Activated T-helper 2 cell treated with anti-CD3 and anti-CD28 coated beads, Interferon-gamma antibody, Interleukin-2, Interleukin-4, amounts not matched to agents 10 μg/mL and 5 μg/mL and 100 μg/mL, durations not matched to agents 14 hours and 24 hours and 36 hours (primary cell): Measurements from ENCODE around the gene AARS2. TPM values are rescaled to one million over a fixed set of nuclear protein-coding genes. Genes with fewer than 3 reads are reported as not detected.
"Not testable (repeated sequence)": the region's sequence is repeated elsewhere in the genome, so short reads cannot be mapped to it uniquely, and the experiment has no call there.

Experiments used
- DNase-seq: peaks from one replicate; pipeline ENCODE4 v3.0.0; 2021; ENCODE audit warnings: low spot score
- H3K27ac Mint-ChIP-seq: one replicate; pipeline ENCODE4 v1.8.0; 2021; ENCODE audit warnings: mixed read lengths
- H3K27me3 Mint-ChIP-seq: one replicate; pipeline ENCODE4 v1.8.0; 2021; ENCODE audit warnings: low read depth, mixed read lengths
- H3K36me3 Mint-ChIP-seq: one replicate; pipeline ENCODE4 v1.8.0; 2021; ENCODE audit warnings: low read depth, mixed read lengths
- H3K4me1 Mint-ChIP-seq: one replicate; pipeline ENCODE4 v1.8.0; 2021; ENCODE audit warnings: low read depth, mixed read lengths
- H3K4me3 Mint-ChIP-seq: one replicate; pipeline ENCODE4 v1.8.0; 2021; ENCODE audit warnings: low read depth, mild to moderate bottlenecking, moderate library complexity, mixed read lengths
- H3K9me3 Mint-ChIP-seq: one replicate; pipeline ENCODE4 v1.8.0; 2021; ENCODE audit warnings: mixed read lengths
- intact Hi-C: fragments of 100-400 bp; cut with micrococcal nuclease; formaldehyde crosslinking; loops from one replicate; pipeline ENCODE4 v1.15.1; 2023
- total RNA-seq: library from RNA; stranded (reverse); gene quantifications from 2 replicates; pipeline ENCODE4 v1.2.3, GENCODE V29; 2022

The AARS2 gene
- 21.6 and 22.9 TPM in 2 replicates for total RNA-seq

- peaks cover 32% of the 10 kb centered on the region for H3K36me3 Mint-ChIP-seq
- H3K27ac Mint-ChIP-seq = peak within 1 kb of the TSS; percentile 95
- H3K9me3 Mint-ChIP-seq = no peaks in the 10 kb centered on the region
- intact Hi-C loops = loop anchor here (2.0 kb wide), 2 partner anchors 36 to 48 kb away; partner anchors contain the start of gene NFKBIE
- peak; percentile 88 for DNase-seq
- H3K27me3 Mint-ChIP-seq = peaks cover 4% of the 10 kb centered on the region
- H3K4me1 Mint-ChIP-seq = peaks cover 12% of the 10 kb centered on the region
- peak within 1 kb of the TSS; percentile 99 for H3K4me3 Mint-ChIP-seq
These were observed at the start of gene AARS2 for GRCh38 chr6:44312901-44313788. AARS2 (minus strand) TSS chr6:44313347; CDS start chr6:44313323, 24 bp downstream.

- Mint-ChIP-seq H3K4me1 (no peaks in the 10 kb centered on the region), H3K27me3 (peaks cover 22% of the 10 kb centered on the region), H3K27ac (no peak overlapping the region), H3K4me3 (no peak overlapping the region), H3K36me3 (no peaks in the 10 kb centered on the region), H3K9me3 (no peaks in the 10 kb centered on the region)
- intact Hi-C loops = no loop called here
- DNase-seq = no peak
These were observed 48.8 kb upstream of the AARS2 start for GRCh38 chr6:44361947-44362346.

GRCh38 chr6:44359973-44360372 is 46.8 kb upstream of the AARS2 start:
- no peaks in the 10 kb centered on the region for H3K4me1 Mint-ChIP-seq
- no peak overlapping the region for H3K27ac Mint-ChIP-seq
- no peaks in the 10 kb centered on the region for H3K9me3 Mint-ChIP-seq
- no peaks in the 10 kb centered on the region for H3K36me3 Mint-ChIP-seq
- intact Hi-C loops = no loop called here
- no peak overlapping the region for H3K4me3 Mint-ChIP-seq
- H3K27me3 Mint-ChIP-seq = peaks cover 30% of the 10 kb centered on the region
- DNase-seq = no peak

DNA sequence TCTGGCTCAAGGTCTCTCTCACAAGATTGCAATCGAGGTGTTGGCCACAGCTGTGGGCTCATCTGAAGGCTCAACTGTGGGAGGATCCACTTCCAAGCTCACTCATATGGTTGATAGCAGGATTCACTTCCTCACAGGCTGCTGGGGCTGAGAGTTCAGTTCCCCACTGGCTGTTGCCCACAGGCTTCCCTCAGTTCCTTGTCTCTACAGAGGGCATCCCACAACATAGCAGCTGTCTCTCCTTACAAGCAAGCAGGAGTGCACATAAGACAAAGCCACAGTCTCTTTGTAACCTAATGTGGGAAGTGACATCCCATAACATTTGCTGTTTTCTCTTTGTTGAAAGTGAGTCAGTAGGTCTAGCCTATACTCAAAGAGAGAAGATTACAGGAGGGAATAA is 43.3 kb upstream of the AARS2 start:
- DNase-seq = no peak
- Mint-ChIP-seq H3K9me3 (no peaks in the 10 kb centered on the region), H3K36me3 (no peaks in the 10 kb centered on the region), H3K27me3 (peaks cover 26% of the 10 kb centered on the region), H3K4me1 (no peaks in the 10 kb centered on the region), H3K4me3 (no peak overlapping the region), H3K27ac (no peak overlapping the region)
- intact Hi-C loops = no loop called here

DNA sequence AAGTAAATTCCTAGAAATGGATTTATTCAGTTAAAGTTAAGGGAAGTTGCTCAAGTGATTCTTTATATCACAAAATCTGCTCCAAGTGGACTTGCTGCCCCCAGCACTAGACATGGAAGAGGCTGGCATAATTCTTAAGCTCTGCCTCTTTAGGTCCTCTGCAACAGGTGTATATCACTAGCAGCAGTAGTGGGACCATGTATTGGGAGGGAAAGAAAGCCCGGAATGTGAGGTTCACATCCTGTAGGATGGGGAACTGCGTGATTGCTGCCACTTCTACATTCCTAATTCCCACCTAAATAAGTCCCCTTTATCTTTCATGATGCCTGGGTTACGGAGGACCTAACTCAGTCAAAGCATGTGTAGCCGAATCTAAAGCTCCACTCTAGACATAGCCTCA is 42.5 kb upstream of the AARS2 start:
- Mint-ChIP-seq H3K4me3 (no peak overlapping the region), H3K36me3 (no peaks in the 10 kb centered on the region), H3K27me3 (peaks cover 26% of the 10 kb centered on the region), H3K9me3 (no peaks in the 10 kb centered on the region), H3K27ac (no peak overlapping the region), H3K4me1 (no peaks in the 10 kb centered on the region)
- intact Hi-C loops = no loop called here
- no peak for DNase-seq

GRCh38 chr6:44353336-44353735 is 40.2 kb upstream of the AARS2 start:
- Mint-ChIP-seq H3K4me3 (no peak overlapping the region), H3K36me3 (no peaks in the 10 kb centered on the region), H3K4me1 (no peaks in the 10 kb centered on the region), H3K27ac (no peak overlapping the region), H3K27me3 (peaks cover 19% of the 10 kb centered on the region), H3K9me3 (no peaks in the 10 kb centered on the region)
- no peak for DNase-seq
- intact Hi-C loops = no loop called here

DNA sequence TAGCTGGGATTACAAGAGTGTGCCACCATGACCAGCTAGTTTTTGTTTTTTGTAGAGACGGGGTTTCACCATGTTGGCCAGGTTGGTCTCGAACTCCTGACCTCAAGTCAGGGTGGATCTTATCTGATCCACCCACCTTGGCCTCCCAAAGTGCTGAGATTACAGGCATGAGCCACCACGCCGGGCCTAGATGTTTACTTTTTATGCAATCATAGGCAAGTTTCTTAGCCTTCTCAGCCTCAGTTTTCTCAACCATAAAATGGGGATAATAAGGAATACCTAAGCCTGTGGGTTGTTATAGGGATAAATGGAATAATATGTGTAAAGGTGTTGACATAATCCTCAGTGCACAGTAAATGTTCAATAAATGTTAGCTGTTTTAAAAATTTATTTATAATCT is 39.1 kb upstream of the AARS2 start:
- intact Hi-C loops = no loop called here
- Mint-ChIP-seq H3K9me3 (no peaks in the 10 kb centered on the region), H3K36me3 (no peaks in the 10 kb centered on the region), H3K4me1 (no peaks in the 10 kb centered on the region), H3K27me3 (peaks cover 16% of the 10 kb centered on the region), H3K27ac (no peak overlapping the region), H3K4me3 (no peak overlapping the region)
- no peak for DNase-seq

- H3K27ac Mint-ChIP-seq, H3K4me1 Mint-ChIP-seq, DNase-seq, H3K36me3 Mint-ChIP-seq, H3K4me3 Mint-ChIP-seq, intact Hi-C loops, H3K9me3 Mint-ChIP-seq: not testable (repeated sequence)
- H3K27me3 Mint-ChIP-seq = peaks cover 13% of the 10 kb centered on the region
These were observed 37.5 kb upstream of the AARS2 start for GRCh38 chr6:44350650-44350994.

- no peak overlapping the region for H3K27ac Mint-ChIP-seq
- intact Hi-C loops = no loop called here
- H3K27me3 Mint-ChIP-seq = peaks cover 16% of the 10 kb centered on the region
- H3K36me3 Mint-ChIP-seq = no peaks in the 10 kb centered on the region
- H3K9me3 Mint-ChIP-seq = no peaks in the 10 kb centered on the region
- no peak overlapping the region for H3K4me3 Mint-ChIP-seq
- DNase-seq = no peak
- H3K4me1 Mint-ChIP-seq = no peaks in the 10 kb centered on the region
These were observed 36.9 kb upstream of the AARS2 start for GRCh38 chr6:44349904-44350649.

DNA sequence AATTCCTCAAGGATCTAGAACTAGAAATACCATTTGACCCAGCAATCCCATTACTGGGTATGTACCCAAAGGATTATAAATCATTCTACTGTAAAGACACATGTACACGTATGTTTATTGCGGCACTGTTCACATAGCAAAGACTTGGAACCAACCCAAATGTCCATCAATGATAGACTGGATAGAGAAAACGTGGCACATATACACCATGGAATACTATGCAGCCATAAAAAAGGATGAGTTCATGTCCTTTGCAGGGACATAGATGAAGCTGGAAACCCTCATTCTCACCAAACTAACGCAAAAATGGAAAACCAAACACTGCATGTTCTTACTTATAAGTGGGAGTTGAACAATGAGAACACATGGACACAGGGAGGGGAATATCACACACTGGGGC is 33.7 kb upstream of the AARS2 start:
- H3K36me3 Mint-ChIP-seq, H3K4me3 Mint-ChIP-seq, H3K27ac Mint-ChIP-seq, DNase-seq, H3K9me3 Mint-ChIP-seq, H3K4me1 Mint-ChIP-seq, intact Hi-C loops: not testable (repeated sequence)
- peaks cover 46% of the 10 kb centered on the region for H3K27me3 Mint-ChIP-seq

- no peak for DNase-seq
- no peaks in the 10 kb centered on the region for H3K9me3 Mint-ChIP-seq
- H3K4me1 Mint-ChIP-seq = peaks cover 2% of the 10 kb centered on the region
- H3K4me3 Mint-ChIP-seq = no peak within 1 kb of the TSS
- H3K36me3 Mint-ChIP-seq = no peaks in the 10 kb centered on the region
- H3K27me3 Mint-ChIP-seq = peaks cover 51% of the 10 kb centered on the region
- intact Hi-C loops = no loop called here
- no peak within 1 kb of the TSS for H3K27ac Mint-ChIP-seq
These were observed 29.3 kb upstream of the AARS2 start, which contains the start of gene SPATS1 for GRCh38 chr6:44342489-44342888. SPATS1 (plus strand) TSS chr6:44342650; CDS start chr6:44343096, 446 bp downstream.

GRCh38 chr6:44342052-44342451 is 28.9 kb upstream of the AARS2 start:
- peaks cover 50% of the 10 kb centered on the region for H3K27me3 Mint-ChIP-seq

More at GRCh38 chr6:44342052-44342451, 28.9 kb upstream of the AARS2 start:
- peaks cover 2% of the 10 kb centered on the region for H3K4me1 Mint-ChIP-seq
- DNase-seq = no peak
- H3K36me3 Mint-ChIP-seq = no peaks in the 10 kb centered on the region
- H3K27ac Mint-ChIP-seq = no peak overlapping the region
- H3K4me3 Mint-ChIP-seq = no peak overlapping the region
- intact Hi-C loops = no loop called here
- H3K9me3 Mint-ChIP-seq = no peaks in the 10 kb centered on the region
